Stimulated activated CD4-positive, alpha-beta T cell treated with anti-CD3 and anti-CD28 coated beads, Interleukin-2, amount 100 ng/mL, for 48 hours (primary cell): ENCODE measurements around the gene CARD11.

Experiments used
- DNase-seq, 2 donors: peaks; one replicate each; pipeline ENCODE4 v3.0.0-alpha.2; 2020

Gene CARD11

DNA sequence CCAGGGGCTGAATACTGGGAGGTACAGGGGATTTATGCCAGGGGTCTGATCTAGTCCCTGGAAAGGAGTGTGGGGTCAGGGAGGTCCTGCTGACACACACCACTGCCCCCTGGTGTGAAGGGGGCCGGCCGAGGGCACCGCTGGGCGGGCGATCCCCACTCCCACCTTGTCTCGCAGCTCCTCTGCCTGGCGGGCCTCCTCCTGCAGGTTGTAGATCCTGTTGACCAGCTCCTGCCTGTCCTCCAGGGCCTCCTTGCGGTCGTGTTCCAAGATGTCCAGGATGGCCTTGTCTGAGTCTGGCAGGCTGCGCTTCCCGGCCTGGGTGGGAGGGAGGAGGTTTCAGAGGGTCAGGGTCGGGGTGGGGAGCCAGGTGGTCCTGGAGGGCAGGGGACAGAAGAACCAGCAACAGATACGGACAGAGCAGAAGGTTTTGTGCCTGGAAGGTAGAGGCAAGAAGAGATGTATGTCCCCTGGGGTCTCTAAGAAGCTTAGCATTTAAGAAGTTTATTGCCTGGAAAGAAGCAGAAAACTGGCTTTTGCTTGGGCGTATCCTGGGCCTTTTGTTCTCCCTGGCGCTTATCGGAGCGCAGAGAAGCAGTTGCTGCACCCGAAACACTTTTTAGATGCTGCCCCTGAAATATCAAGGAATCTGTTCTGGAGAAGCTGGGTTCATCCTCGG is 105.0 kb downstream of the CARD11 start:
- DNase-seq: no peak

DNA sequence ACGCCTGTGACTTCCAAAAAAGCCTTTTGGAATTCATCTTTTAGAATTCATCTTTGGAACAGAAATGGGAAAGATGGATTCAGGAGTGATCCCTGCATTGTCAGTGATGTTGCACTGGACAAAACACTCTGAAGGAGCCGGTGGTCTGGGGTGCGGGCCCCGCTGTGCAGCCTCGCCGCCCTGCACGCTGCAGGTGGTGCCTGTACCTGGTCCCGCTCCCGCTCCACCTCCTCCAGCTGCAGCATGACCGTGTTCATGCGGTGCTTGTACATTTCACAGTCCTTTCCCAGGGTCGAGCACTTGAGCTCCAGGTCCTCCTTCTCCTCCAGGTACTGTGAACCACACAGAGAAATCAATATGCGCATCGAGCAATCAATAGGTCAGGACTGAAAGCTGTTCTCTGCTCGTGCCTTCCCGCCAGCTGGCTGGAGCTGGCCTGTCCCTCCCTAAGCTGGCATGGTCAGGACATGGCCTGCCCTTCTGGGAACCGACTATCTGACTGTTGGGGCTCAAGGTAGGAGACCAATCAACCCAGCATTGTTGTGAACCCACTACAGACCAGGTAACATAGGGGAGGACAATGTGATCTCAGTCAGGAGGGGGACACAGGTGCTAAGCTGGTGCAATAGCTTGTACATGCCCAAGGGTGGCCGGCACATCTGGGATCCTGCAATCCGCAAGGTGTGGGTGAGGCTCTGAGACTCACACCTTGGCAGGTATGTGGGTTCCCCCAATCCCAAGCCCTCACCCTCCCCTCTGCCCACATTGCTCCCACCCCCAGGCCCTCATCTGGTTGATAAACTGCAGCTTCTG is 105.8 kb downstream of the CARD11 start:
- DNase-seq: no peak

DNA sequence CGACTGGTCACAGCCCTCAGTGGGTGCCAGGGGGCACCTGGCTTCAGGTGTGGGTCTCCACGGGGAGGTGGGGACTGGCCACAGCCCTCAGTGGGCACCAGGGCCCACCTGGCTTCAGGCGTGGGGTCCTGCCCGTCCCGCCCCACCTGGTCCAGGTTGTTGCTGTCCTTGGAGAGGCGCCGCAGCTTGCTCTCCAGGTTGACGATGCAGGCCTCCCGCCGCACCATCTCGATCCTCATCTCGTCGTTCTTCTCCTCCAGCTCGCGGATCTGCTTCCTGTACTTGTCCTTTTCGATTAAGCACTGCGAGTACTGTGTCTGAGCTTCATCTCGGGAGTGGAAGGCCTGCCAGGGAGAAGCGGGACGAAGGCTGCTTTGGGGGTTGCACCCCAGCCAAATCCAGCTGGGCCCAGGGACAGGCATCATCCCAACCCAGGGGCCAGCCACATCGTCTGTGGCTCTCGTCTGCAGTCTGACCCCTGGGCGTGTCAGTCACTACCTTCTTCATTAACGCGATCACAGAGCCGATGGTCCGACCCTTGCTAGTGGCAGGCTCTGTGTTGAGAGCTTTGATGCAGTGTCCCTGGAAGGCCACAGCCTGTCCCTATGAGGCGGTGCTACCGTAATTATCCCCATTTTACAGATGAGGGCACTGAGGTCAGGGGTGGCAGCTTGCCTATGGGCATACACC is 106.6 kb downstream of the CARD11 start:
- no peak for DNase-seq

DNA sequence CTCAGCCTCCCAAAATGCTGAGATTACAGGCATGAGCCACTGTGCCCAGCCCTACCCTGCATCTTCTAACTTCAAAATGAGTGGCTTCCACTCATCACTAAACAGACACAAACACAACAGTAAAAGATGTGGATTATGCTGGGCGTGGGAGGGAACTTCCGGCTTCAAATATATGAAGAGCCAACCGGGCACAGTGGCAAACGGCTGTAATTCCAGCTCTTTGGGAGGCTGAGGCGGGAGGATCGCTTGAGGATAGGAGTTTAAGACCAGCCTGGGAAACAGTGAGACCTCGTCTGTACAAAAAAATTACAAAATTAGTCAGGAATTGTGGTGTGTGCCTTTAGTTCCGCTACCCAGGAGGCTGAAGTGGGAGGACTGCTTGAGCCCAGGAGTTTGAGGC is 107.4 kb downstream of the CARD11 start:
- no peak for DNase-seq

DNA sequence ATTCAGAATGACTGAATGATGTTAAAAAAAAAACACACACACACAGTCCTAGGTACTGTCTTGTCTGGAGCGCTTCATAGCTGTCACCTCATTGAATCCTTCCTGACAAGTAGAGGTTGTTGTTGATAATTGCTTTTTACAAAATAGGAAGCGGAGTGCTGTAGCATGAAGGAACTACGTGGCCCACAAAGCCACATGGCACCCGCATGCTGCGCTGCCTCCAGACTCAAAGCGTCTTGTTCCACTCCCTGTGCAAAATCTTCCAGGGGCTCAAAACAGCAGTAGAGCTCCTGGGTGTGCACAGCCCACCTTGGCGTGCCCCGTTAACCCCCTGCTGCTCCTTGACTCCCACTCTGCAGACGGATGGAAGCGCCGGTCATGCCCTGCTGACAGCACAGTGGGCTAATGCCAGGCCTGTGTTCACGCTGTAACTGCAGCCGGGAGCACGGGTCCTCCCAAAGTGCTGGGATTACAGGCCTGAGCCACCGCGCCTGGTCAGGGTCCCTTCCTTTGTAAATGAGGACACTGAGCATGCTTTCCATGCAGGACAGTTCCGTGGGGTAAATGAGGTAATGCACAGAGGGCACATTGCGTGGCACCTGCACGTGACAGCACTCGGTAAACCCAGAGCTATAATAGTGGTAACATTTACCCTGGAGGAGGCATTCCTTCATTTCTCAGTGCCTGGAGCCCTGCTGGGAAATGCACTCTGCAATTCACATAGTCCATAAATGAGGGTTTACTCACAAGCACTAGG is 108.5 kb downstream of the CARD11 start:
- no peak for DNase-seq

DNA sequence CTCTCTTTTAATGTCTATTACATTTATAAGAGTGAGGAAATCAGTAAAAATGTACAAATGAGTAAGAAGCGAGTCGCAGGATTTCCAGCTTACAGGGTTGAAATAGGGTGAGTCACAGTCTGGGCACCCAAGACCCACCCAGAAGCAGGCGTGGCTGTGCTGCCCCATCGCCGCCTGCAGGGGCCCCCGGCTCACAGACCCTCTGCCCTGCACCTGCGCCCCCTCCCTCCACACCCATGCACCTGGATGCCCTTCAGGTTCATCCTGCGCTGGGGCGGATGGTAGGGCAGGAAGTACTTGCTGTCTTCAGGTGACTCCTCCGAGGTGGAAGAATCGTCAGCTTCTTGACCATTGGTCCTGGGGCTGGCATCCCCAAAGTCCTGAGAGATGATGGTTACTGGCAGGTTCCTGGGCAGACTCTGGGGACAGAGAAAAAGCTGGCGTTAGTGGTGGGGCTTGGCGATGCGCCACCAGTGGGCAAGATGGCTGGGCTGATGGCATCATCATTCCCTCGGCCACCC is 109.4 kb downstream of the CARD11 start:
- peak; percentile 26 to 28 for DNase-seq

GRCh38 chr7:2932402-2933251 is 111.0 kb downstream of the CARD11 start:
- DNase-seq: no peak

DNA sequence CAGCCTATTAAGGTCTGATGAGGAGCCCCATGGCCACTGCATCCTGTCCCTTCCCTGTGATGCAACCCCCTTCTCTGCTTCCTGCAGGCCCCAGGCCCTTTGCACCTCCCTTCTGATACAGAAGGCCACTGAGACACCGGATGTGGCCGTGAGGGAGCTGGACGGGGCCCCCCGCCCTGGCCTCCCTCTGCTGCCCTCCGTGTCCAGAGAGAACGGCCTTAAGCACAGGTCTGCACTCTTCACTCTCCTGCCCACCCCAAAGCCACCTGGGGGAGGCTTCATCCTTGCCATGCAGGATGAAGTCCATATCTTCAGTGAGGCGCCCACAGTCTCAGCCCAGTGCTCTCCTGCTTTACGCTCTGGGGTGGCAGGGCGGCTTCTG is 112.6 kb downstream of the CARD11 start:
- DNase-seq: no peak

DNA sequence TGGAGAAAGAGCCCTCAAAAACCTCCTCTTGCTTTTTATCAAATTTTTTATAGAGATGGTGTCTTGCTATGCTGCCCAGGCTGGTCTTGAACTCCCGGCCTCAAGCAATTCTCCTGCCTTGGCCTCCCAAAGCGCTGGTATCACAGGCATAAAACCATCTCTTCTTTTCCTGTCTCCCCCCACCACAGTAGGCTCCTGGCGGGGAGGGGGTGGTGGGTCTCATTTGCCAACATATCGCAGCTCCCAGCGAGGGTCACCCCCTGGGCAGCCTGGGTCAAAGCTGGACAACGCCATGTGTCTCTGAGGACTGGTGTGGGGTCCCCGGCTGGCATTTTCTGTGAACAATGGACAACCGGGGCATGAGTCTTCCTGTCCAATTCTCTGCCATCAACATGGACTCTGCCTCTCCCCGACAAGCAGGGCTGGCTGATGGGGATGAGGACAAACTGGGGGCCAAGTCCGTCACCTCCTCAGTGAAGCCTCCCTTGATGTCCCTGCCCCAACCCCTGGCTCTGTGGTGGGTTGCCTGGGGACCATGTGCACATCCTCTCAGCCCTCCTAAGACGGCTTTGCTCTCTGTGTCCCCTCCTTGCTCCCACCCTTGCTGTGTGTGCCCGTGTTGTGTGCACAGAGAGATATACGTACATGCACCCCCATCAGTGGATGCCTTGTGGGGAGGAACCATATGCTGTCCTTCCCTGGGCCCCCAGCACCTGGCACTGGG is 113.2 kb downstream of the CARD11 start:
- no peak for DNase-seq

GRCh38 chr7:2929321-2930201 is 114.1 kb downstream of the CARD11 start:
- no peak for DNase-seq

GRCh38 chr7:2928613-2929311 is 114.9 kb downstream of the CARD11 start:
- no peak for DNase-seq

DNA sequence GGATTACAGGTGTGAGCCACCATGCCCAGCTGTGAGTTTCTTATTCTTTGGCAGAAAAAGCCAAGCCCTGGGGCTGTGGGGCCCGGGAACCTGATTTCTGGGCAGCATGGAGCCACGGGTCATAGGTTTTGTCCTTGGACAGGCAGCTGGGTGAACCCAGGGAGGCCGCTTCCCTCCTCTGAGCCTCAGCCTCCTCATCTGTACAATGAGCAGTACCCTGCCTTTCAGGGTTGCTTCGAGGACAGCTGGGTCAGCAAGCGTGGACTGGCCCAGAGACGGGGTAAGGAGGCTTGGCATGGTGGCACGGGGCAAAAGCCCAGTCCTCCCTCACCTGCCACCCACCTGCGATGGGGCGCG is 115.4 kb downstream of the CARD11 start:
- no peak for DNase-seq

- DNase-seq: no peak
Observed at GRCh38 chr7:2927592-2927991, 116.1 kb downstream of the CARD11 start.

DNA sequence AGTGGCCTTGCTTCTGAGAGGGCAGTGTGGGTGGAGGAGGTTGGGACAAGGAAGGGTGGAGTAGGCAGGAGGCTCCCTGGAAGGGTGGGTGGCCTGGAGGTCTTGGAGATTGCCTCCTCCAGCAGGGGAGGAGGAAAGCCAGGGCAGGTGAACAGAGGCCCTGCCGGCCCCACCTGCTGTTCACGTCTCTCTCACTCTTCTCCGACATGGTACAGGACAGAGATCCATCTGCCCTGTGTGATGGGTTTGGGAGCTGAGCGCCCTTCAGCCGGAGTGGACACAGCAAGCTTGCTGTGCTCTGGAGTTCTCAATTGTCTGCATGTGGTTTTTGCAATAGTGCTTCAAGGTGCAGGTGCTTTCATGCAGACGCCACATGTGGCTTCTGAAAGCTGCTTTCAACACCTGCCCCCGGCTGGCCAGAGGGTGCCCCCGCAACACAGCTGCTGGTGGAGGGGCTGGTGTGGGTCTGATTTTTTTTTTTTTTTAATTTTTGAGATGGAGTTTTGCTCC is 116.7 kb downstream of the CARD11 start:
- DNase-seq: no peak

DNA sequence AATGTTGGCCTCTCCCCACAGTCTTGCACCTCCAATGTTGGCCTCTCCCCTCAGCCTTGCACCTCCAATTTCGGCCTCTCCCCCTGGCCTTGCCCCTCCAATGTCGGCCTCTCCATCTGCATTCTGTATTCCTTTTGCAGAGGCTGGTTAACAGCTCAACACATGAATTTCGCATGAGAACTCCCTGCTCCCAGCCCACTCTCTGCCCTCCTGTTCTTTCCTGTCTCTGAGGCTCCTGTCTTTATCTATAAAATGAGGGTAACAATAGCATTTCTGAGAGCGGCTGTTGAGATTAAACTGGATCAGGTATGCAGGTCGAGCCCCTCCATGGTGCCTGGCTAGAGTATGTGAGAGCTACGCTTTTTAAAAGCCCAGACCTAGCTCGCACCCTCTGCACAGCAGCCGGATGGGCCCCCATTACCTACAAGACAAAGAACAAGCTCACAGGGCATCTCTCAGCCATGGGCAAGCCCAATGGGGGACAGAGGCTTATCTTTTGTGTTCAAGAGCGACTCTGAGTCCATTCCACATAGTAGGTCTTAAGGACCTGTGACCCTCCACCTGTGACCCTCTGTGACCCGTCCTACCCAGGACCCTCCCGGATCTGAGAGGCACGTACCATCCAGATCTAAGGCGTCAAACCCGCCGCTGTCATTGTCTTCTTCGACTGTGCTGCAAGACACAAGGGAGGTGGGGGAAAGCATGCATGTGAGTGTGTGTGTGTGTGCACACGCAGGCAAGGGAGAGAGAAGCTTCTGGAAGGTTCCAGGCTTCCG is 117.4 kb downstream of the CARD11 start:
- no peak for DNase-seq

GRCh38 chr7:2924866-2925840 is 118.5 kb downstream of the CARD11 start:
- no peak for DNase-seq

DNA sequence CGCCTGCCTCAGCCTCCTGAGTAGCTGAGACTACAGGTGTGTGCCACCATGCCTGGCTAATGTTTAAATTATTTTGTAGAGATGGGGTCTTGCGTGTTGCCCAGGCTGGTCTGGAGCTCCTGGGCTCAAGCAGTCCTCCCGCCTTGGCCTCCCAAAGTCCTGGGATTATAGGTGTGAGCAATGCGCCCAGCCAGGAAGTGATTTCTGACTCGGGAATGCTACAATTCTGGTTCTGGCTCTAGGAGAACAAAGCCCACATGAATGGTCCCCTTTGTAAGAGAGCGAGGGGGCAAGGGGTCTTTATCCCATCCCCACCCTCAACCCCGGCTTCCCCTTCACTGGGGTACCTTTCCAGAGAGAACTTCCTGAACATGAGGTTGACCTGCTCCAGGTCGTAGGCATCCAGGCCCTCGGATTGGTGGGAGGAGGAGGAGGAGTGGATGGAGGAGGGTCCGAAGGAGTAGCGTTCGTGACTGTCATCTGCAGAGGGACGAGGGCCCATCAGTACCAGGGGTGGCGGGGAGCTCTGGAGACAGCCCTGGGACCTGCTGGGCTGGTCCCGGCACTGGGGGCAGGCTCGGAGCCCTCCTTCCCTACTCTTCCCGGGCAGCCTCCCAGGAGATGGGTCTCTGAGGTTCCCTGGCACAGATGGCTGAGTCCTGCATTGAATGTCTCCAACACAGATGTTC is 119.6 kb downstream of the CARD11 start:
- DNase-seq: no peak
